ENCODE data around the gene PNMA8A.
"Not testable (repeated sequence)": the region's sequence is repeated elsewhere in the genome, so short reads cannot be mapped to it uniquely, and the experiment has no call there.

The PNMA8A gene

GRCh38 chr19:46461537-46461936 is 9.8 kb downstream of the PNMA8A start:
- no peak for DNase-seq

- DNase-seq: no peak
Observed at GRCh38 chr19:46460981-46461380, 10.4 kb downstream of the PNMA8A start.

- no peak for DNase-seq
Observed at GRCh38 chr19:46460055-46460454, 11.3 kb downstream of the PNMA8A start.

- no peak for DNase-seq
Observed at GRCh38 chr19:46456930-46457329, 14.4 kb downstream of the PNMA8A start.

GRCh38 chr19:46454244-46454643 is 17.1 kb downstream of the PNMA8A start:
- no peak for DNase-seq

GRCh38 chr19:46453661-46454060 is 17.7 kb downstream of the PNMA8A start:
- DNase-seq: no peak

DNA sequence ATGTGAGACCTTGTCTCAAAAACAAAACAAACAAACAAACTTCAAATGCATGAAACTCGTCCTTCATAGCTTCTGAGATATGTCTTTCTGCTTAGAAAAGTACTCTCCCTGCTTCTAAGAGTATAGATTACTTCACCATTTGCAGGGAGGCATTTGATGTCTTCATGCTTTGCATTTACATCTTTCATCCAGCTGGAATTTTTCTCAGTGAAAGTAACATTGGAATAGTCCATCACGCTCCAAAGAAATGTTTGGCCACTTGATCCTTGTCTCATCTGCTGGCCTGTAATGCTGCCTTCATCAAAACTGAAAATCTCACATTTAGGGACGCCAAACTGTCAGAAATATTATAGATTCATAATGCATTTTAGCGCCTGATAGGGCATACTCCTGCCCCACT is 19.2 kb downstream of the PNMA8A start:
- DNase-seq: no peak

GRCh38 chr19:46451352-46451751 is 20.0 kb downstream of the PNMA8A start:
- DNase-seq: no peak

DNA sequence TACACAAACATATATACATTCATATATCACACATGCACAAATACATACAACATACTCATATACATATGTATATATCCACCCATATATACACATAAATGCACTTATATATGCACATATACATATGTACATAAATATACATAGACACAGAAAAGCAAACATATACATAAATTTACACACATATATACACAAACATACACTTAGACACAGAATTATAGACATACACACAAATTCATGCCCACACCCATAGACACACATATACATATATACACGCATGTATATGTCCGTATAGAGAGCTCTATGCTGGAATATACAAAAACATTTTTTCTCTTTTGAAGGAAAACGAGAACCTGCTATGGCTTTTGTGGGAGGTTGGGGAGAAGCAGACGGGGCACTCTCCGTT is 20.6 kb downstream of the PNMA8A start:
- no peak for DNase-seq

- no peak for DNase-seq
Observed at GRCh38 chr19:46449228-46449627, 22.1 kb downstream of the PNMA8A start.

GRCh38 chr19:46448601-46449000 is 22.8 kb downstream of the PNMA8A start:
- DNase-seq: no peak

GRCh38 chr19:46447824-46448223 is 23.5 kb downstream of the PNMA8A start:
- DNase-seq: no peak

DNA sequence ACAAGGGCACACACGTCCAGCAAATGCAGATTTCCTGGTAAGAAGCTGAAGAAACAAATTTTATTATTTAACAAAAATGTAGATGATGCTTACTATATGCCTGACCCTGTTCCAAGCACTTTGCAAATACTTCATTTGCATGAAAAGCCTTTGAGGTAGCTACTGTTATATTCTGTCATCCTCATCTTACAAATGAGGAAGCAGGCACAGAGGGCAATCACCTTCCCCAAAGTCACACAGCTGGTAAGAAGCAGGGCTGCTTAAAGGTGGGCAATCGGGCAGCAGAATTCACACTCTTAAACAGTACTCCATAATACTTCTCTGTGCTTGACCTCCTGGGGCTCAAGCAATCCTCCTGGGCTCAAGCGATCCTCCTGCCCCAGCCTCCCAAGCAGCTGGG is 24.4 kb downstream of the PNMA8A start:
- no peak for DNase-seq

DNA sequence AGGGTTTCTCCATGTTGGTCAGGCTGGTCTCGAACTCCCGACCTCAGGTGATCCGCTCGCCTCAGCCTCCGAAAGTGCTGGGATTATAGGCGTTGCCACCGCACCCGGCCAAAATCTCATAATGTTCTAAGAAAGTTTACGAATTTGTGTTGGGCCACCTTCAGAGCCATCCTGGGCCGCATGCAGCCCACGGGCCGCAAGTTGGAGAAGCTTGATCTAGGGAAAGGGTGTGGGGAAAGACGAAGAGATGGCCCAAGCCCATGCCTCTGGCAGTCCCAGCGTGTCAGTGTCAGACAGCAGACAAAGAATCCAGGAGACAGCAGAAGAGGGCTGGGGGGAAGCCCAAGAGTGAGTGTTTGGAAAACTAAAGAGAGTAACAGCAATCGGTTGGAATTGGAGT is 25.3 kb downstream of the PNMA8A start:
- DNase-seq: no peak

- no peak for DNase-seq
Observed at GRCh38 chr19:46442808-46443450, 28.4 kb downstream of the PNMA8A start.

DNA sequence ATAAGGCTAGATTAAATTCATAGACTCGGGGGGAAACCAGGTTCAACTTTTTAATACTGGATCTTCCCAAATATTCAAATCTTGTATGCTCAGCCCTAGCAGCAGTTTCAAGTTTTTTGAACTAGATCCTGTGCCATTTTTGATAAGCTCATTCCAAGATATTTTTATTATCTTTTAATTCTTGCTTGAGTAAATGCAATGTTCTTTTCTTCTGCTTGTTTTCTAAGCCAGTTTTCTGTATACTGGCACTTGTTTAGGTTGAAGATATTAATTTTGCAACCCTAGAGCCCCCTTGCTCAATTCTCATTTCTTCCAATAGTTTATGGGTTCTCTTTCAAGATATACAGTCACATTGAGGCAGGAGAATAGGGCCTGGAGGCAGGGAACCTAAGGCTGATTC is 29.5 kb downstream of the PNMA8A start:
- no peak for DNase-seq

GRCh38 chr19:46435689-46436088 is 35.7 kb downstream of the PNMA8A start:
- not testable (repeated sequence) for DNase-seq

DNA sequence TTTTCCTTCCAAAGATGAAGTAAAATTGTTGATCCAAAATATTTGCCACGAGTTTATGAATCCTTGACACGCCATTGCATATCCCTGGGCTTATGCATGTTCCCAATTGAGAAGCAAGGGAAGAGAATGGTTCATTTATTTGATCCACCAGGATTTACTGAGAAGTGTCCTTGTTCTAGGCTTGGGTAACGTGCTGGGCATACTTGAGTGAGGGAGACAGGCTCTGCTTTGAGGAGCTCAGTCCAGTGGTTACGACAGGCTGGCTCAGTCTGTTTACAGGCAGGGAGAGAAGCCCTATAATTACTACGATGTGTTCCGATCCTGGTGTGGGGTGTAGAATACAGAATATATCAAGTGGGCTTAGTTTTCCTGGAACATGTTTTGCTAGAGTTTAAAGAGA is 36.4 kb downstream of the PNMA8A start:
- DNase-seq: no peak

DNA sequence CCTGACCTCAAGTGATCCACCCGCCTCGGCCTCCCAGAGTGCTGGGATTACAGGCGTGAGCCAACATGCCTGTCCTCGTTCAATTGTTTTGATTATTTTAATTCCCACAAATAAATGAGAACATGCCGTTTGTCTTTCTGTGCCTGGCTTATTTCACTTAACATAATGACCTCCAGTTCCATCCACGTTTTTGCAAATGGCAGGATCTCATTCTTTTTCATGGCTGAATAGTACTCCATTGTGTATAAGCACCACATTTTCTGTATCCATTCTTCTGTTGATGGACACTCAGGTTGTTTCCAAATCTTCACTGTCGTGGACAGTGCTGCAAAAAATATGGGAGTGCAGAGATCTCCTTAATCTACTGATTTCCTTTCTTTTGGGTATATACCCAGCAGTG is 37.9 kb downstream of the PNMA8A start:
- not testable (repeated sequence) for DNase-seq

GRCh38 chr19:46431824-46432223 is 39.5 kb downstream of the PNMA8A start:
- no peak for DNase-seq

DNA sequence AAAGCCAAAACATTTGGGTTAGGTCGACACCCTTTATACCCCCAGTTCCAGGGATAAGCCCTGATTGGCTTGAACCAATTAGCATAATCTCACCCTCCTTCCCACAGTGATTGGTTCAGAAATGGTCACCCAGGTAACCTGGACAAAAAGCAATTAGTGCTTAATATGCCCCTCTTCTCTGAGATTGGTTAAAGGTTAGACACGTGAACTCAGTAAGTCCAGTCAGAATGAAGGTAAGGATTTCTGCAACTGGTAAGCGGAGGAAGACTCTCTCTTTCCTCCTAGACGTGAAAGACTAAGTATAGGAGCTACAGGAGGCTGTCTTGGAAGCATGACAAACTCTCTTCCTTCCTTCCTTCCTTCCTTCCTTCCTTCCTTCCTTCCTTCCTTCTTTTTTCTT is 41.4 kb downstream of the PNMA8A start:
- no peak for DNase-seq

- peak in 2 of 4 experiments; percentile 10 to 13 for DNase-seq
Observed at GRCh38 chr19:46428239-46429135, 42.9 kb downstream of the PNMA8A start, which contains the start of gene PNMA8C. Gene PNMA8C, minus strand, starts transcription at chr19:46428936. Its CDS starts 577 bp downstream, at chr19:46428359.

DNA sequence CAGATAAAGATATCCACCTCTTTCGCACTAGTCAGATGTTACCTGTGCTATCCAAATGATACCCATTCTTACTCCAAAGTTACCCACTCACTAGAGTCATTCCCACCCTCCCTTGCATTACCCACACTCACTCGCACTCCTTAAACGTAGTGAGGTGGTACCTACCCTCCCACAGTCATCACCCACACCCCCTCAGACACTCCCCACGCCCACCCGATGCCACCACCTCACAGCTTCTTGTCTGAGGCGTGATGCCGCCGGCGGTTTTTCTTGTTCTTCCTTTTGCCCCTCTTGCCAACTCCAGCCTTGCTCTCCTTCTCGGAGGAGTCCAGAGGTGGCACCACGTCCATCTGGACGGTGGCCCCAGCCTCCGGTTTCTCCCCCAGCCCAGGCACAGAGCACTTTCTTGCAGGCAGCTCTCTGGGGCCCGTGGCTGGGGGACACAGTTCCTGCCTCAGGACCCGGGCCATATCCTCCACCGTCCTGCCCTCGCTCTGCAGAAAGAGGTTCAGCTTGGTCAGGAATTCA is 43.8 kb downstream of the PNMA8A start:
- no peak for DNase-seq

Data from activated CD4-positive, CD25-positive, alpha-beta regulatory T cell (primary cell).